HG02885 (cell line): ENCODE results near the gene RAD17.
A peak's percentile ranks its signal among the peaks of the same experiment; 100 is the strongest.
"Not testable (repeated sequence)": the region's sequence is repeated elsewhere in the genome, so short reads cannot be mapped to it uniquely, and the experiment has no call there.

Experiments
- ATAC-seq: cut with Tn5 transposase; IDR thresholded peaks from one replicate; pipeline ENCODE4 v1.9.1; 2021; ENCODE audit warnings: mild to moderate bottlenecking; ENCODE audit not compliant: unreplicated experiment, poor library complexity

The RAD17 gene

DNA sequence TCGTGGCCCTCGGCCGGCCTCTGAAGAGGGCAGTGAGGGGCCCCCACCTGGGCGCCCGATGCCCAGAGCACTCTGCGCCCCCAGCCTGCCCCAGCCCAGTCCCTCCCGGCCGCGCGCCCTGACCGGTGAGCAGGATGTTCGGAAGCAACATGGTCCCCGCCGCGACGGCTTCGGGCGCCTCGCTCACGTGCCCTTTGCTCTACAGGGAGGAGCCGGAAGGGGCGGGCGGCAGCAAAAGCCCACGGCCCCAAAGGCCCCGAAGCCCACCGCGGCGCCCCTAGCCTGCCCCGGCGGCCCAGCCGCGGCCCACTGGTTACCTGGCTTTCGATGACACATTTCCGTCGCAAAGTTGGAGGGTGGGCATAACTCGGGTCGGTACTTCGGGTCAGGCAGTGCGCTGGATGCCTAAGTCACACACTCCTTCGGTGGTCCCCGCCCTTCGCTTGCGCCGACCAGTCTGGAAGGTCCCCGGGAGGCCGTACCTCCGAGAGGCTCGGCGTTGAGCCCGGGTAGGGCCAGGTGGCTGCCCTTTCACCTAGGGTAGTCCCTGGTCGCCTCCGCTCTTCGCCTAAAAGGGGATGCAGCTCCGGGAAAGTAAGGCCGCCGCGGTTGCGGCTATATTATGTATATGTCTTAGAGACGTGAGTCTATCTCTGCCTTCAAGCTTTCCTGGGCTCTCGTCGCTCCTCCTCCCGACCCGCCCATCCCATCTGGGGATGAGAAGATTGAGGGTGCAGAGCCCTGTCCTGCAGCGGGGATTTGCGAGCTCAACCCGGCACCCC, at the start of gene RAD17, which contains the start of the genes AK6 and TAF9:
Gene RAD17 (plus strand): TSS at position 479 of the 782 bp plus-strand sequence. CDS start 2,391 bp downstream, outside the sequence.
Gene AK6 (minus strand): TSS at position 181 of the 782 bp plus-strand sequence. CDS start 30 bp downstream, at position 151.
Gene TAF9 (minus strand): TSS at position 181 of the 782 bp plus-strand sequence. CDS start 3,783 bp downstream, outside the sequence.
- peak; percentile 92 for ATAC-seq

DNA sequence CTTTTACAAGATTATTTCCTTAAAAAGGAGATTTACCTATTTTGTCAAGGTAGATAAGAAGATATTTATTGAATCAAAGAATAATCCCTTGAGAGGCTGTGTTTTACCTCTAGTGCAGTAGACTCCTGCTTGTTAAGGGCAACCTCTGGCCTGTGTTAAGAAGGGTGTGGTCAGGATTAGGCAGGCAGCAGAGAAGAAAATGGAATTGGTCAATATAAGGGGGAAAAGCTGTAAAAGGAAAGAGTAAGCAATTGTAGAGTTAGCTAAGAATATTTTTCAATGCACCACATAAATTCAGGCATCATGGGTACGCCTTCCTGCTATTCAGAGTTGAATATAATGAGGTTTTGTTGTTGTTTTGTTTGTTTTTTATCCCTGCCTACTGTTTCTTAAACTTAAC, 43.3 kb upstream of the RAD17 start:
- ATAC-seq = no peak

DNA sequence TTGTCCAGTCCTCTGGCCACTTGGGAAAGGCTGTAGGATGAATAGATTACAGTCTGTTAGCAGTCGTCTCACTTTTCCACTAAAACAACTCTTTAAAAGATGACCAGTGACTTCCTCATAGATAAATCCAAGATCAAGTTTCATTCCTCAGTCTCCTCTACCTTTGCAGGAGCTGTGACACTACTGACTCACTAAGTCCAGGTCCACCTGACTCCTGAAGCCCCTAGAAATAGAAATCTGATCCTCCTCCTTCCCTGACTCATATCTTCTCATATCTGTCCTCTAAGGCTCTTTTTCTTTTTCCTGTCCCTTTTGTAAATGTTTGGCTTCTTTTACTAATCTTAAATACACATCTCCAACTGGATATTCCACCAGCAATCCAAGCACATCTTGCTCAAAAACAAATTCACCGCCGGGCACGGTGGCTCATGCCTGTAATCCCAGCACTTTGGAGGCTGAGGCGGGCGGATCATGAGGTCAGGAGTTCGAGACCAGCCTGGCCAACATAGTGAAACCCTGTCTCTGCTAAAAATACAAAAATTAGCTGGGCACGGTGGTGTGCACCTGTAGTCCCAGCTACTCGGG, 39.6 kb upstream of the RAD17 start:
- no peak for ATAC-seq

DNA sequence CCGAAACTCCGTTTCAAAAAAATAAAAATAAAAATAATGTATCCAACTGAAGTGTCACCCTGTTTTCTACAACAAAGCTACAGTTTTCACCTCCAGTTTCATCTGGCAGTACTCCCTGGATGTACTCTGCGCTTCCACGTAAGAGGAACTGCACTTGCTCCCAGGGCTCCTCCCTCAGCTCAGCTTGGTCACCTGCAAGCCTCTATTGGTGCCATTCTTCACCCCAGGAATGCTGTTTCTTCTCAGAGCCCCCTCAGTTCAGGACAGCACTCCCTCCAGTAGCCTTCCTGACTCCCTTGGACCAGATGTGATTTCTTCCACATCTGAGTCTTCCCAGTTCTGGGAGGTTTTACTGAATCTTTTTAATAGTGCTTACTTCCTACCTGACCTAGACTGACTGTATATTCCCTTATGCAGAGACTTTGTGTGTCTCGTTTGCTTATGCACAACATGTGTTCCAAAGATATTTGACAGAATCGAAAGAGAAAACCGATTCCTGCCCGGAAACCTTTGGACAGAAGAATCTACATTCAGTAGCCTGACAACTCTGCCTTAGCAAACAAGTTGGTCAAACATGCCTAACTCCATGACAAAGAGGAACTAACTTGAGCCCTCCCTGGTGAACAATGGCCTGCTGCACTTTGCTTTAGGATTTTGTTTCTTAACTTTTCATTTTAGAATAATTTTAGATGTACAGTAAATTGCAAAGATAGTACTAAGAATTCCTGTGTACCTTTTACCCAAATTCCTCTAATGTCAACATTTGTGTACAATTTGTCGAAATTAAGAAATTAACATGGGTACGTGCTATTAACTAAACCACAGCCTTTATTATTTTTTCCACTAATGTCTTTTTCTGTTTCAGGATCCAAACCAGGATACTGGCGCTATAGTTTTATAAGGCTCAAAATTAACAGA, 37.8 kb upstream of the RAD17 start:
- ATAC-seq = no peak

DNA sequence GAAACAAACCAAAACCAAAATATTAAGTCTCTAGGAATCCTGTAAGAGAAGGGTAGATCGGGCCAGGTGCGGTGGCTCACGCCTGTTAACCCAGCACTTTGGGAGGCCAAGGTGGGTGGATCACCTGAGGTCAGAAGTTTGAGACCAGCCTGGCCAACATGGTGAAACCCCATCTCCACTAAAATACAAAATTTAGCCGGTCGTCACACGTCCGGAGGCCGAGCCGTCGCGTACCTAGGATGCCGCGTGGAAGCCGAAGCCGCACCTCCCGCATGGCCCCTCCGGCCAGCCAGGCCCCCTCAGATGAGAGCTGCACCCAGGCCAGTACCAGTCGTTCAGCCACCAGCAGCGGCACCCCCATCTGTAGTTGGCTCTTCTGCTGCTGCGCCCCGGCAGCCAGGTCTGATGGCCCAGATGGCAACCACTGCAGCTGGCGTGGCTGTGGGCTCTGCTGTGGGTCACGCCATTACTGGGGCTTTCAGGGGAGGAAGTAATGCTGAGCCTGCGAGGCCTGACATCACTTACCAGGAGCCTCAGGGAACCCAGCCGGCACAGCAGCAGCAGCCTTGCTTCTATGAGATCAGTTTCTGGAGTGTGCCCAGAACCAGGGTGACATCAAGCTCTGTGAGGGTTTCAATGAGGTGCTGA, 35.8 kb upstream of the RAD17 start:
- ATAC-seq = not testable (repeated sequence)

- peak; percentile 57 for ATAC-seq
Measured at GRCh38 chr5:69334793-69335268, 34.8 kb upstream of the RAD17 start.

GRCh38 chr5:69335341-69335935, 34.2 kb upstream of the RAD17 start:
- no peak for ATAC-seq

DNA sequence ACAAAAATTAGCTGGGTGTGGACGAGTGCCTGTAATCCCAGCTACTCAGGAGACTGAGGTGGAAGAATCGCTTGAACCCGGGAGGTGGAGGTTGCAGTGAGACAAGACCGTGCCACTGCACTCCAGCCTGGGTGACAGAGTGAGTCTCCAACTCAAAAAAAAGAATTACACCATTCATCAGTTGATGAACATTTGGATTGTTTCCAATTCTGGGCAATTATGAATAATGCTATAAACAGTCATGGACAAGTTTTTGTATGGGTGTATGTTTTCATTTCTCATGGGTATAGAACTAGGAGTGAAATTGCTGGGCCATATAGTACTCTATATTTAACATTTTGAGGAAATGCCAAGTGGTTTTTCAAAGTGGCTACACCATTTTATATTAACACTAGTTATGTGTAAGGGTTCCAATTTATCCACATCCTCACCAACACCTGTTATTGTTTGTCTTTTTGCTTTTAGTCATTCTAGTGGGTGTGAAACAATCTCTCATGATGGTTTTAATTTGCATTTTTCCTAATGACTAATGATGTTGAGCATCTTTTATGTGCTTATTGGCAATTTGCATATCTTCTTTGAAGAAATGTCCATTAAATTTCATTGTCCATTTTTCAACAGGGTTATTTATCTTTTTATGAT, 28.0 kb upstream of the RAD17 start:
- no peak for ATAC-seq

- no peak for ATAC-seq
Measured at GRCh38 chr5:69343083-69343482, 26.5 kb upstream of the RAD17 start.

GRCh38 chr5:69350664-69351063, 19.0 kb upstream of the RAD17 start:
- ATAC-seq = no peak

- no peak for ATAC-seq
Measured at GRCh38 chr5:69359699-69360098, 9.9 kb upstream of the RAD17 start.

GRCh38 chr5:69360442-69360841, 9.2 kb upstream of the RAD17 start:
- no peak for ATAC-seq

- ATAC-seq = no peak
Measured at GRCh38 chr5:69364414-69364813, 5.2 kb upstream of the RAD17 start.

GRCh38 chr5:69364850-69365249, 4.8 kb upstream of the RAD17 start:
- ATAC-seq = no peak

GRCh38 chr5:69367697-69368279, 1.8 kb upstream of the RAD17 start:
- ATAC-seq = no peak

GRCh38 chr5:69368458-69369339, 919 bp upstream of the RAD17 start:
- ATAC-seq = no peak

DNA sequence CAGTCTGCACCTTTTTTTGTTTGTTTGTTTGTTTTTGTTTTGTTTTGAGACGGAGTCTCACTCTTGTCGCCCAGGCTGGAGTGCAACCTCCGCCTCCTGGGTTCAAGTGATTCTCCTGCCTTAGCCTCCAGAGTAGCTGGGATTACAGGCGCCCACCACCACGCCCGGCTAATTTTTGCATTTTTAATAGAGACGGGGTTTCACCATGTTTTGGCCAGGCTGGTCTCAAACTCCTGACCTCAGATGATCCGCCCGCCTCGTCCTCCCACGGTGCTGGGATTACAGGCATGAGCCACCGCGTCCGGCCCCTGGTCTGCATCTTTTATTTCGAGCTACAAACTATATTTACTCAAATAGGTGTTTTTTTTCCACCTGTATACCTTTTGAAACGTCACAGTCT, 717 bp downstream of the RAD17 start:
- not testable (repeated sequence) for ATAC-seq

DNA sequence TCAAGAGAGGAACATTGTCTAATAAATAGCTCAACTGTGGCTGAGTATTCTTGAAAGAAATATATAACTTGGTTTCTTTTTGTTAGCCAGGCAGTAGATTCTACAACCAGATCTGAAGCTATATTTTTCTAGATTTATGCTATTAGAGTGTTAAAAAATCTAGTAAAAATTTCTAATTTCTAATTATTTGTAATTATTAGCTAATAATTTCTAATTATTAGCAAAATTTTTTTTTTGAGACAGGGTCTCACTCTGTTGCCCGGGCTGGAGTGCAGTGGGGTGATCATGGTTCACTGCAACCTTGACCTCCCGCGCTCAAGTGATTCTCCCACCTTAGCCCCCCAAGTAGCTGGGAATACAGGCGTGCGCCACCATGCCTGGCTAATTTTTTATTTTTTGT, 2.8 kb downstream of the RAD17 start:
- no peak for ATAC-seq
